K562 (cell line): ENCODE measurements around the gene POLR2B. TPM values are rescaled to one million over a fixed set of nuclear protein-coding genes. Genes with fewer than 3 reads are reported as not detected.

Source experiments
- CEBPG ChIP-seq, 3 experiments: fragments of 200-800 bp in 1 of 3; sonication (Bioruptor generic) in 1 of 3; sonication (generic) in 1 of 3; formaldehyde crosslinking in 1 of 3; IDR thresholded peaks in 2 of 3; conservative IDR thresholded peaks in 1 of 3; 2 replicates each; pipeline versions ENCODE4 v1.6.1 to v1.8.0; 2016 to 2022; ENCODE audit warnings: missing compliant biosample characterization in 2 of 3, missing genetic modification characterization in 2 of 3, mild to moderate bottlenecking in 1 of 3, missing genetic modification reagents in 1 of 3
- CREB5 ChIP-seq: fragments of 250-450 bp; sonication (Bioruptor Pico); IDR thresholded peaks from 2 replicates; pipeline ENCODE4 v1.5.0; 2020; ENCODE audit warnings: mild to moderate bottlenecking
- MXI1 ChIP-seq: IDR thresholded peaks from 2 replicates; pipeline ENCODE4 v1.6.1; 2011; ENCODE audit warnings: low read depth, mild to moderate bottlenecking, improper control_type of control experiment, low read length
- NEUROD1 ChIP-seq: fragments of 150-350 bp; IDR thresholded peaks from 2 replicates; pipeline ENCODE4 v1.6.1; 2014; ENCODE audit warnings: borderline replicate concordance, low read length, low read depth; ENCODE audit not compliant: partially characterized antibody
- NUFIP1 ChIP-seq: fragments of 450-650 bp; IDR thresholded peaks from 2 replicates; pipeline ENCODE4 v1.6.1; 2018; ENCODE audit not compliant: partially characterized antibody
- PML ChIP-seq: IDR thresholded peaks from 2 replicates; pipeline ENCODE4 v1.6.1; 2012; ENCODE audit warnings: low read length, inconsistent platforms
- PYGO2 ChIP-seq: fragments of 450-650 bp; IDR thresholded peaks from 2 replicates; pipeline ENCODE4 v1.6.1; 2016; ENCODE audit warnings: mild to moderate bottlenecking, missing genetic modification characterization, moderate library complexity, missing compliant biosample characterization
- RB1 ChIP-seq: fragments of 450-650 bp; IDR thresholded peaks from 2 replicates; pipeline ENCODE4 v1.6.1; 2017; ENCODE audit warnings: low read depth, mild to moderate bottlenecking
- RBM39 ChIP-seq: fragments of 200-400 bp; formaldehyde crosslinking; optimal IDR thresholded peaks from 2 replicates; pipeline ENCODE3; 2018; ENCODE audit warnings: low read depth, low read length
- RFX1 ChIP-seq: fragments of 450-650 bp; IDR thresholded peaks from 2 replicates; pipeline ENCODE4 v1.6.1; 2016; ENCODE audit warnings: mild to moderate bottlenecking, moderate library complexity
- TCF15 ChIP-seq: fragments of 250-450 bp; sonication (Bioruptor Pico); IDR thresholded peaks from 2 replicates; pipeline ENCODE4 v1.8.0; 2022; ENCODE audit warnings: moderate library complexity, mild to moderate bottlenecking, inconsistent platforms
- TEAD2 ChIP-seq: fragments of 450-650 bp; IDR thresholded peaks from 2 replicates; pipeline ENCODE4 v1.6.1; 2016; ENCODE audit warnings: missing genetic modification characterization, control low read depth, missing compliant biosample characterization
- ZNF212 ChIP-seq: fragments of 450-650 bp; formaldehyde crosslinking; IDR thresholded peaks from 2 replicates; pipeline ENCODE4 v1.4.0; 2020; ENCODE audit warnings: mild to moderate bottlenecking
- ZNF232 ChIP-seq: sonication (generic); formaldehyde crosslinking; IDR thresholded peaks from 2 replicates; pipeline ENCODE4 v1.8.0; 2022; ENCODE audit warnings: mild to moderate bottlenecking, missing genetic modification reagents
- ZNF780A ChIP-seq: fragments of 250-450 bp; sonication (Bioruptor Pico); IDR thresholded peaks from 2 replicates; pipeline ENCODE4 v1.5.0; 2021; ENCODE audit warnings: mild to moderate bottlenecking
- polyA plus RNA-seq, 8 experiments: library from polyadenylated mRNA; depleted of rRNA in 4 of 8; stranded (reverse) in 5 of 8; unstranded in 3 of 8; fragments of >200 nt; fragmentation: Nextera tagmentation in 2 of 8; fragmentation: Illumina TruSeq in 1 of 8; extraction: Ambion mirVana in 2 of 8; extraction: Trizol in 1 of 8; gene quantifications; 2 replicates each; pipeline versions ENCODE4 v1.2.1 to v1.2.3, GENCODE V29; 2011 to 2014; ENCODE audit warnings: inconsistent platforms in 1 of 8, missing spikeins in 1 of 8
- total RNA-seq, 7 experiments: library from RNA; depleted of rRNA in 6 of 7; stranded (reverse); fragments of >200 nt in 6 of 7; fragmentation: Illumina TruSeq in 2 of 7; extraction: Trizol in 2 of 7; gene quantifications; 2 replicates each; pipeline versions ENCODE4 v1.2.1 to v1.2.3, GENCODE V29; 2011 to 2021; ENCODE audit warnings: low replicate concordance in 1 of 7
- TF ChIP-seq, protein P1 (sequence below), 2 experiments: fragments of 150-350 bp in 1 of 2; IDR thresholded peaks; 2 replicates each; pipeline ENCODE4 v1.6.1; 2012 to 2016; ENCODE audit warnings: low read depth in 2 of 2, low read length in 2 of 2, mild to moderate bottlenecking in 1 of 2, moderate library complexity in 1 of 2
- TF ChIP-seq, protein P2 (sequence below), 2 experiments: fragments of 250-450 bp in 1 of 2; fragments of 450-650 bp in 1 of 2; sonication (Bioruptor Pico) in 1 of 2; IDR thresholded peaks; 2 replicates each; pipeline versions ENCODE4 v1.6.1 to v1.8.0; 2016 to 2021; ENCODE audit warnings: mild to moderate bottlenecking in 2 of 2, moderate library complexity in 2 of 2, missing compliant biosample characterization in 1 of 2, missing genetic modification characterization in 1 of 2

The POLR2B gene
- total and polyA plus RNA-seq, 9 of the 15 experiments (the other 6 are each of a cell fraction or from before 2014, with no cell fraction given), result 60.9 to 208 (median 142) TPM

GRCh38 chr4:56981795-56982201 is 3.1 kb downstream of the POLR2B start (continued):
- TF ChIP-seq, protein P1, sequence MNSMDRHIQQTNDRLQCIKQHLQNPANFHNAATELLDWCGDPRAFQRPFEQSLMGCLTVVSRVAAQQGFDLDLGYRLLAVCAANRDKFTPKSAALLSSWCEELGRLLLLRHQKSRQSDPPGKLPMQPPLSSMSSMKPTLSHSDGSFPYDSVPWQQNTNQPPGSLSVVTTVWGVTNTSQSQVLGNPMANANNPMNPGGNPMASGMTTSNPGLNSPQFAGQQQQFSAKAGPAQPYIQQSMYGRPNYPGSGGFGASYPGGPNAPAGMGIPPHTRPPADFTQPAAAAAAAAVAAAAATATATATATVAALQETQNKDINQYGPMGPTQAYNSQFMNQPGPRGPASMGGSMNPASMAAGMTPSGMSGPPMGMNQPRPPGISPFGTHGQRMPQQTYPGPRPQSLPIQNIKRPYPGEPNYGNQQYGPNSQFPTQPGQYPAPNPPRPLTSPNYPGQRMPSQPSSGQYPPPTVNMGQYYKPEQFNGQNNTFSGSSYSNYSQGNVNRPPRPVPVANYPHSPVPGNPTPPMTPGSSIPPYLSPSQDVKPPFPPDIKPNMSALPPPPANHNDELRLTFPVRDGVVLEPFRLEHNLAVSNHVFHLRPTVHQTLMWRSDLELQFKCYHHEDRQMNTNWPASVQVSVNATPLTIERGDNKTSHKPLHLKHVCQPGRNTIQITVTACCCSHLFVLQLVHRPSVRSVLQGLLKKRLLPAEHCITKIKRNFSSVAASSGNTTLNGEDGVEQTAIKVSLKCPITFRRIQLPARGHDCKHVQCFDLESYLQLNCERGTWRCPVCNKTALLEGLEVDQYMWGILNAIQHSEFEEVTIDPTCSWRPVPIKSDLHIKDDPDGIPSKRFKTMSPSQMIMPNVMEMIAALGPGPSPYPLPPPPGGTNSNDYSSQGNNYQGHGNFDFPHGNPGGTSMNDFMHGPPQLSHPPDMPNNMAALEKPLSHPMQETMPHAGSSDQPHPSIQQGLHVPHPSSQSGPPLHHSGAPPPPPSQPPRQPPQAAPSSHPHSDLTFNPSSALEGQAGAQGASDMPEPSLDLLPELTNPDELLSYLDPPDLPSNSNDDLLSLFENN (IDR thresholded peaks at IDR 0.05; ENCODE audit: low read depth in 2 of 2, low read length in 2 of 2), result no peak
- no peak for TF ChIP-seq NEUROD1
- no peak for TF ChIP-seq ZNF232 (CRISPR knock-in tag)
- no peak for TF ChIP-seq CREB5 (CRISPR knock-in tag)
- no peak for TF ChIP-seq NUFIP1
- no peak for TF ChIP-seq PML
- TF ChIP-seq TEAD2, result no peak
- TF ChIP-seq PYGO2, result no peak
- no peak for TF ChIP-seq TCF15 (CRISPR knock-in tag)
- TF ChIP-seq CEBPG (CRISPR knock-in tag; IDR thresholded peaks at IDR 0.05), result no peak
- TF ChIP-seq CEBPG (tag; conservative IDR thresholded peaks at IDR 0.05 in 1 of 2, IDR thresholded peaks at IDR 0.05 in 1 of 2), result no peak
- TF ChIP-seq RFX1, result no peak
- no peak for TF ChIP-seq ZNF780A (CRISPR knock-in tag)
- TF ChIP-seq, protein P2, sequence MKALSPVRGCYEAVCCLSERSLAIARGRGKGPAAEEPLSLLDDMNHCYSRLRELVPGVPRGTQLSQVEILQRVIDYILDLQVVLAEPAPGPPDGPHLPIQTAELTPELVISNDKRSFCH (CRISPR knock-in tag; IDR thresholded peaks at IDR 0.05), result no peak
- TF ChIP-seq, protein P2 (tag; IDR thresholded peaks at IDR 0.05), result no peak
- TF ChIP-seq RB1, result no peak
- no peak for TF ChIP-seq MXI1
- TF ChIP-seq ZNF212 (CRISPR knock-in tag), result no peak
- TF ChIP-seq RBM39, result no peak
